Bronchus fibroblast of lung (primary cell): ENCODE measurements around the gene NT5C3A. TPM values are rescaled to one million over a fixed set of nuclear protein-coding genes. Genes with fewer than 3 reads are reported as not detected.

Source experiments
- total RNA-seq: library from RNA; depleted of rRNA; stranded (reverse); fragments of >200 nt; gene quantifications from 2 replicates; pipeline ENCODE4 v1.2.3, GENCODE V29; 2015

Gene NT5C3A
- total RNA-seq, result 15.0 and 24.0 TPM in 2 replicates

GRCh38 chr7:33062023-33062781 is at the start of gene NT5C3A:
Gene NT5C3A (minus strand): TSS chr7:33062776. CDS start chr7:33062705, 71 bp downstream.

DNA sequence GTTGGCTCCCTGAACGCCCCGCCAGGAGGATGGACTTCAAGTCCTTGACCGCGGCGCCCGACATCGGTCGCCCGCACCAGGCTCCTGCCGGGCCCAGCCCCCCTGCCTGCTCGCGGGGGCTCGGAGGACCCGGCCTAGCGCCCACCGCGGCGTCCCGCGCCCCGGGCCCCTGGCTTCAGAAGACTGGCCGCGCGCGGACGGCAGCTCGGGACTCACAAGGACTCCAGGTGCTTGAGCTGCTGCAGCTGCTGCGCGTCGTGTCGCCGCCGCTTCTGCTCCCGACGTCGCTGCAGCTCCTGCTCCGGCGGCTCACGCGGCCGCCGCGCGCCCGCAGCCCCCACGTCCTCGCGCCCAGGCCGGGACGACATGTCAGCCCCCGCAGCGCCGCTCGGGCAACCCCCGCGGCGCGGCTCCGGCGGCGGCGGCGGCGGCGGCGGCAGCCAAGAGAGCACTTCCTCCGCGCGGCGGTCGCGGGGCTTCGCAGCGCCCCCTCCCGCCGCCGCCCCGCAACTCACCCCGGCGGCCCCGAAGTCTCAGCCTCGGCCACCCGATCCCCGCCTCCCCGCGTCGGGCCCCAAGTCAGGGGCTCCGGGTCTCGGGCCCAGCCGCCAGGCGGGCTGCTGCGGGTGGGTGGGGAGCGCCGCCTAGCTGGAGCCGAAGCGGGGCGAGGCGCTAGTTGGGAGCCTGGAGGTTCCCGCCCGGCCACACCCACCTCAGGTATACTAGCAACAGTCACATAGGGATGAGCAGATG is 46.6 kb upstream of the NT5C3A start, which contains the start of gene RP9:
RP9 (minus strand) TSS at position 400 of the 753 bp plus-strand sequence; CDS start at position 368, 32 bp downstream.

Other genes with a start within 250 kb of the NT5C3A start
- gene KBTBD2, start 171.0 kb downstream of the NT5C3A start, total RNA-seq, result 17.5 and 18.0 TPM in 2 replicates
- gene FKBP9, start 105.3 kb downstream of the NT5C3A start, total RNA-seq, result 122 and 127 TPM in 2 replicates
- 8.4 and 10.0 TPM in 2 replicates for gene RP9, start 46.6 kb upstream of the NT5C3A start, total RNA-seq
- 6.7 and 7.1 TPM in 2 replicates for gene BBS9, start 66.8 kb upstream of the NT5C3A start, total RNA-seq